HCT116 (cell line): ENCODE results near the gene HK1. TPM values are rescaled to one million over a fixed set of nuclear protein-coding genes. Genes with fewer than 3 reads are reported as not detected.

ENCODE experiments used
- ATAC-seq: fragments of 200-7000 bp; cut with Tn5 transposase; 2 replicates; pipeline ENCODE4 v1.9.1; 2020; ENCODE audit warnings: mild to moderate bottlenecking, moderate library complexity
- BruUV-seq: library from RNA; stranded (reverse); fragments of 400-500 nt; replicated peaks from 2 replicates; lab custom pipeline; 2021; lab: Mats Ljungman, UMichigan
- CTCF ChIA-PET: fragments of 300-600 bp; sonication (Branson Sonifier 250); formaldehyde crosslinking; loops from one replicate; lab custom pipeline; 2021; ENCODE audit warnings: antibody characterized with exemption; lab: Charles Lee
- POLR2A ChIA-PET: fragments of 300-600, 350-600 bp; sonication (Branson Sonifier 250); formaldehyde crosslinking; loops from one replicate; lab custom pipeline; 2021; ENCODE audit warnings: antibody characterized with exemption; lab: Charles Lee
- RAD21 ChIA-PET, 2 experiments: fragments of 300-600 bp; sonication (Branson Sonifier 250); formaldehyde crosslinking; loops; one replicate each; lab custom pipeline; 2023; ENCODE audit warnings: low total read pairs in 2 of 2; ENCODE audit not compliant: uncharacterized antibody in 2 of 2, unreplicated experiment in 2 of 2, low non-redundant PET in 1 of 2; lab: Charles Lee
- DNase-seq: peaks from one replicate; pipeline ENCODE4 v3.0.0-alpha.2; 2010; ENCODE audit warnings: low read depth, low spot score
- H2AFZ ChIP-seq: fragments of 200-600 bp; shearing (Covaris generic), sonication (generic); 2 replicates; pipeline ENCODE4 v1.6.1; 2017; ENCODE audit warnings: low read depth, mixed run types, mixed read lengths, antibody characterized with exemption, low read length; ENCODE audit not compliant: poor library complexity, severe bottlenecking
- H3K27ac ChIP-seq: 2 replicates; pipeline ENCODE4 v1.5.1; 2012; ENCODE audit warnings: low read depth, low read length
- H3K27me3 ChIP-seq: fragments of 200-600 bp; sonication (generic); 2 replicates; pipeline ENCODE4 v1.6.1; 2016; ENCODE audit warnings: mixed run types, low read length, mixed read lengths; ENCODE audit not compliant: insufficient read depth
- H3K36me3 ChIP-seq, 2 experiments: fragments of 200-500 bp in 1 of 2; fragments of 200-600 bp in 1 of 2; sonication (Bioruptor generic) in 1 of 2; sonication (generic) in 1 of 2; 2 replicates each; pipeline versions ENCODE4 v1.5.1 to v1.6.1; 2014 to 2016; ENCODE audit warnings: low read length in 2 of 2, inconsistent platforms in 1 of 2, mixed read lengths in 1 of 2, mixed run types in 1 of 2; ENCODE audit not compliant: insufficient read depth in 2 of 2, control insufficient read depth in 1 of 2
- H3K4me1 ChIP-seq, 2 experiments: fragments of 200-600 bp in 1 of 2; sonication (generic) in 1 of 2; 2 replicates each; pipeline versions ENCODE4 v1.5.1 to v1.6.1; 2012 to 2017; ENCODE audit warnings: low read length in 2 of 2, inconsistent platforms in 1 of 2, mild to moderate bottlenecking in 1 of 2, mixed read lengths in 1 of 2, mixed run types in 1 of 2, moderate library complexity in 1 of 2; ENCODE audit not compliant: insufficient read depth in 2 of 2, control insufficient read depth in 1 of 2
- H3K4me2 ChIP-seq: fragments of 200-600 bp; sonication (generic); 2 replicates; pipeline ENCODE4 v1.6.1; 2017; ENCODE audit warnings: mixed run types, low read length, mixed read lengths
- H3K4me3 ChIP-seq, 2 experiments: fragments of 200-600 bp in 1 of 2; sonication (generic) in 1 of 2; replicated peaks in 1 of 2; 2 replicates each; pipeline ENCODE4 v1.5.1; 2011 to 2016; ENCODE audit warnings: low read length in 2 of 2, control low read depth in 1 of 2, low read depth in 1 of 2, mild to moderate bottlenecking in 1 of 2, mixed read lengths in 1 of 2, mixed run types in 1 of 2
- H3K79me2 ChIP-seq: fragments of 200-600 bp; sonication (generic); 2 replicates; pipeline ENCODE4 v1.6.1; 2017; ENCODE audit warnings: mild to moderate bottlenecking, mixed run types, low read length, moderate library complexity, mixed read lengths; ENCODE audit not compliant: insufficient read depth
- H3K9ac ChIP-seq: fragments of 200-600 bp; sonication (generic); 2 replicates; pipeline ENCODE4 v1.6.1; 2016; ENCODE audit warnings: low read length, mixed read lengths
- H3K9me2 ChIP-seq: fragments of 200-600 bp; sonication (generic), shearing (Covaris generic); 2 replicates; pipeline ENCODE4 v1.6.1; 2017; ENCODE audit warnings: mixed run types, mild to moderate bottlenecking, moderate library complexity; ENCODE audit not compliant: insufficient read depth
- H3K9me3 ChIP-seq, 2 experiments: fragments of 200-500 bp in 1 of 2; fragments of 200-600 bp in 1 of 2; sonication (Bioruptor generic) in 1 of 2; sonication (generic) in 1 of 2; 2 replicates each; pipeline ENCODE4 v1.6.1; 2014 to 2017; ENCODE audit warnings: low read length in 2 of 2, mixed read lengths in 2 of 2, inconsistent platforms in 1 of 2, low read depth in 1 of 2, mild to moderate bottlenecking in 1 of 2, mixed run types in 1 of 2, moderate library complexity in 1 of 2; ENCODE audit not compliant: control insufficient read depth in 1 of 2, insufficient read depth in 1 of 2
- H4K20me1 ChIP-seq: fragments of 200-600 bp; sonication (generic), shearing (Covaris generic); 2 replicates; pipeline ENCODE4 v1.6.1; 2017; ENCODE audit warnings: mixed run types, mild to moderate bottlenecking, moderate library complexity; ENCODE audit not compliant: insufficient read depth
- ATF3 ChIP-seq: IDR thresholded peaks from 2 replicates; pipeline ENCODE4 v1.6.1; 2012
- CEBPB ChIP-seq: IDR thresholded peaks from 2 replicates; pipeline ENCODE4 v1.6.1; 2012; ENCODE audit warnings: low read depth
- CTCF ChIP-seq, 3 experiments: fragments of 200-600 bp in 1 of 3; sonication (generic) in 1 of 3; IDR thresholded peaks in 2 of 3; conservative IDR thresholded peaks in 1 of 3; 2 replicates each; pipeline ENCODE4 v1.5.1; 2012 to 2017; ENCODE audit warnings: low read depth in 2 of 3, low read length in 2 of 3, antibody characterized with exemption in 1 of 3, borderline replicate concordance in 1 of 3, control low read depth in 1 of 3, mild to moderate bottlenecking in 1 of 3, mixed read lengths in 1 of 3, mixed run types in 1 of 3, moderate library complexity in 1 of 3; ENCODE audit not compliant: insufficient read depth in 1 of 3
- EGR1 ChIP-seq: IDR thresholded peaks from 2 replicates; pipeline ENCODE4 v1.6.1; 2012; ENCODE audit warnings: low read depth
- JUND ChIP-seq: IDR thresholded peaks from 2 replicates; pipeline ENCODE4 v1.6.1; 2012
- MAX ChIP-seq: IDR thresholded peaks from 2 replicates; pipeline ENCODE4 v1.6.1; 2012
- POLR2AphosphoS5 ChIP-seq: IDR thresholded peaks from 2 replicates; pipeline ENCODE4 v1.6.1; 2011; ENCODE audit warnings: mild to moderate bottlenecking, low read depth, low read length, moderate library complexity
- RAD21 ChIP-seq: IDR thresholded peaks from 2 replicates; pipeline ENCODE4 v1.6.1; 2012; ENCODE audit warnings: low read depth, mild to moderate bottlenecking
- REST ChIP-seq: IDR thresholded peaks from 2 replicates; pipeline ENCODE4 v1.6.1; 2012; ENCODE audit warnings: low read depth
- SIN3A ChIP-seq: IDR thresholded peaks from 2 replicates; pipeline ENCODE4 v1.6.1; 2012; ENCODE audit warnings: low read depth
- SP1 ChIP-seq: IDR thresholded peaks from 2 replicates; pipeline ENCODE4 v1.6.1; 2012; ENCODE audit warnings: low read depth
- YY1 ChIP-seq: IDR thresholded peaks from 2 replicates; pipeline ENCODE4 v1.6.1; 2011; ENCODE audit warnings: low read length, low read depth, moderate library complexity, mild to moderate bottlenecking; ENCODE audit not compliant: insufficient replicate concordance; ENCODE audit errors: extremely low read depth
- ZBTB33 ChIP-seq: IDR thresholded peaks from 2 replicates; pipeline ENCODE4 v1.6.1; 2011; ENCODE audit warnings: mild to moderate bottlenecking, low read length, moderate library complexity; ENCODE audit not compliant: insufficient replicate concordance; ENCODE audit errors: extremely low read depth
- intact Hi-C: fragments of 100-400 bp; cut with micrococcal nuclease; formaldehyde crosslinking; loops from 2 replicates; pipeline ENCODE4 v1.10.0; 2022
- total RNA-seq: library from RNA; stranded (reverse); gene quantifications from one replicate; pipeline ENCODE4 v1.2.1, GENCODE V29; 2021; ENCODE audit not compliant: unreplicated experiment

HK1 gene
- total RNA-seq, 1 experiment from 2014 or later, result 50.3 TPM

GRCh38 chr10:69434169-69434568, 155.9 kb downstream of the HK1 start:
- BruUV-seq, result no TSS peak
- no peaks in the 10 kb centered on the region for H3K9me3 ChIP-seq
- no peaks in the 10 kb centered on the region for H3K36me3 ChIP-seq
- H3K4me2 ChIP-seq, result no peak overlapping the region
- intact Hi-C loops, result no loop called here
- H3K27me3 ChIP-seq, result no peaks in the 10 kb centered on the region
- H3K9ac ChIP-seq, result no peak overlapping the region
- TF ChIP-seq SIN3A, result no peak
- no peak for TF ChIP-seq JUND
- TF ChIP-seq MAX, result no peak
- TF ChIP-seq CEBPB, result no peak
- TF ChIP-seq SP1, result no peak
- TF ChIP-seq EGR1, result no peak
- ChIA-PET POLR2A (no interaction called here), RAD21 (no interaction called here), CTCF (interaction anchor here (2.2 kb wide), 1 partner anchor 26 kb away, joined by 10 read pairs; no protein-coding TSS in a partner anchor)
- H3K9me2 ChIP-seq, result no peaks in the 10 kb centered on the region
- H4K20me1 ChIP-seq, result no peaks in the 10 kb centered on the region
- no peak for ATAC-seq
- no peak overlapping the region for H3K27ac ChIP-seq
- no peak overlapping the region for H2AFZ ChIP-seq
- no peak for DNase-seq
- peaks cover 13 to 17% of the 10 kb centered on the region in 2 experiments for H3K4me1 ChIP-seq
- no peaks in the 10 kb centered on the region for H3K79me2 ChIP-seq
- H3K4me3 ChIP-seq, result no peak overlapping the region

- Histone ChIP-seq H3K27me3 (no peaks in the 10 kb centered on the region), H3K27ac (no peak overlapping the region), H3K4me2 (no peak overlapping the region), H2AFZ (no peak overlapping the region), H4K20me1 (no peaks in the 10 kb centered on the region), H3K4me3 (no peak overlapping the region), H3K9ac (no peak overlapping the region), H3K36me3 (no peaks in the 10 kb centered on the region), H3K9me2 (no peaks in the 10 kb centered on the region), H3K9me3 (no peaks in the 10 kb centered on the region), H3K79me2 (no peaks in the 10 kb centered on the region), H3K4me1 (peaks cover 18 to 25% of the 10 kb centered on the region in 2 experiments)
- ATAC-seq, result no peak
- no peak for DNase-seq
- CTCF ChIA-PET, result no interaction called here
- POLR2A ChIA-PET, result no interaction called here
- RAD21 ChIA-PET, result no interaction called here
- BruUV-seq, result no TSS peak
- intact Hi-C loops, result no loop called here
- TF ChIP-seq REST (no peak), RAD21 (no peak), EGR1 (no peak), ZBTB33 (no peak), YY1 (no peak), POLR2AphosphoS5 (no peak), CTCF (IDR thresholded peaks at IDR 0.05 in 2 of 3, conservative IDR thresholded peaks at IDR 0.05 in 1 of 3; ENCODE audit: borderline replicate concordance in 1 of 3, insufficient read depth in 1 of 3, low read depth in 2 of 3, low read length in 2 of 3) (no peak), JUND (no peak), ATF3 (no peak)
Measured at GRCh38 chr10:69434926-69435325, 156.6 kb downstream of the HK1 start.
